K562 (cell line): ENCODE data around the gene STUB1. TPM values are rescaled to one million over a fixed set of nuclear protein-coding genes. Genes with fewer than 3 reads are reported as not detected.

ENCODE experiments used
- ATAC-seq: fragments of 200-7000 bp; cut with Tn5 transposase; 3 replicates; pipeline ENCODE4 v1.9.1; 2020; ENCODE audit warnings: moderate library complexity
- BruUV-seq: library from RNA; stranded (reverse); fragments of 400-500 nt; replicated peaks from 2 replicates; lab custom pipeline; 2021; lab: Mats Ljungman, UMichigan
- CTCF ChIA-PET: fragments of 300-600 bp; formaldehyde crosslinking; extraction: SDS; loops from one replicate; lab custom pipeline; 2021; ENCODE audit warnings: low intra/inter-chr PET ratio; lab: Yijun Ruan, JAX
- POLR2A ChIA-PET: fragments of 300-600, 350-650 bp; sonication (Branson Sonifier 250); formaldehyde crosslinking; extraction: SDS; loops from one replicate; lab custom pipeline; 2021; ENCODE audit warnings: antibody characterized with exemption, inconsistent platforms; lab: Yijun Ruan, JAX
- DNase-seq, 4 experiments: peaks; one replicate each; pipeline versions ENCODE4 v3.0.0 to v3.0.0-alpha.2; 2011 to 2018; ENCODE audit warnings: low spot score in 3 of 4, mixed read lengths in 3 of 4; ENCODE audit errors: extremely low read depth in 1 of 4
- FAIRE-seq: peaks from 2 replicates; lab custom pipeline; 2011; peaks lifted over from hg19 to GRCh38; lab: Jason Lieb, UNC
- H2AFZ ChIP-seq: 2 replicates; pipeline ENCODE4 v1.6.0; 2011; ENCODE audit warnings: low read depth, low read length, control low read depth, inconsistent platforms
- H3K27ac ChIP-seq: fragments of 200-600 bp; 3 replicates; pipeline ENCODE4 v1.8.0; 2011; ENCODE audit warnings: low read depth, mild to moderate bottlenecking, control low read depth, inconsistent platforms, low read length, moderate library complexity, mixed read lengths; ENCODE audit errors: extremely low read depth
- H3K27me3 ChIP-seq, 2 experiments: fragments of 300-600 bp in 1 of 2; 2 replicates in 1 of 2; 3 replicates in 1 of 2; pipeline versions ENCODE4 v1.6.0 to v1.8.0; 2011; ENCODE audit warnings: inconsistent platforms in 2 of 2, low read length in 2 of 2, mild to moderate bottlenecking in 1 of 2, mixed read lengths in 1 of 2, moderate library complexity in 1 of 2; ENCODE audit not compliant: control insufficient read depth in 2 of 2, insufficient read depth in 2 of 2
- H3K36me3 ChIP-seq: fragments of 300-600 bp; 3 replicates; pipeline ENCODE4 v1.8.0; 2011; ENCODE audit warnings: mild to moderate bottlenecking, low read length, inconsistent platforms; ENCODE audit not compliant: control insufficient read depth, insufficient read depth
- H3K4me1 ChIP-seq, 2 experiments: fragments of 200-600 bp in 1 of 2; replicated peaks in 1 of 2; 2 replicates in 1 of 2; 3 replicates in 1 of 2; pipeline versions ENCODE4 v1.5.1 to v1.8.0; 2011; ENCODE audit warnings: inconsistent platforms in 2 of 2, low read length in 2 of 2, mild to moderate bottlenecking in 1 of 2, mixed read lengths in 1 of 2, moderate library complexity in 1 of 2; ENCODE audit not compliant: control insufficient read depth in 2 of 2, insufficient read depth in 2 of 2
- H3K4me2 ChIP-seq: 2 replicates; pipeline ENCODE4 v1.6.1; 2011; ENCODE audit warnings: low read length, control low read depth, inconsistent platforms, mixed read lengths; ENCODE audit not compliant: insufficient read depth
- H3K4me3 ChIP-seq: fragments of 200-600 bp; sonication (generic), shearing (Covaris generic); 2 replicates; pipeline ENCODE4 v1.5.1; 2016; ENCODE audit warnings: control low read depth, inconsistent platforms
- H3K79me2 ChIP-seq: fragments of 200-600 bp; 3 replicates; pipeline ENCODE4 v1.8.0; 2011; ENCODE audit warnings: low read length, inconsistent platforms; ENCODE audit not compliant: control insufficient read depth, insufficient read depth
- H3K9ac ChIP-seq, 2 experiments: 2 replicates each; pipeline versions ENCODE4 v1.6.0 to v1.6.1; 2011; ENCODE audit warnings: low read depth in 2 of 2, low read length in 2 of 2, control low read depth in 1 of 2, inconsistent platforms in 1 of 2, mild to moderate bottlenecking in 1 of 2, mixed read lengths in 1 of 2; ENCODE audit not compliant: insufficient read depth in 1 of 2
- H3K9me1 ChIP-seq: one replicate; pipeline ENCODE4 v1.6.0; 2011; ENCODE audit warnings: inconsistent platforms, mild to moderate bottlenecking, low read length, moderate library complexity; ENCODE audit not compliant: control insufficient read depth, insufficient read depth
- H3K9me3 ChIP-seq: replicated peaks from 2 replicates; pipeline ENCODE4 v1.5.1; 2011; ENCODE audit warnings: low read depth, low read length, inconsistent platforms; ENCODE audit not compliant: control insufficient read depth, insufficient read depth
- H4K20me1 ChIP-seq: replicated peaks from 2 replicates; pipeline ENCODE4 v1.6.1; 2011; ENCODE audit warnings: low read length, inconsistent platforms, mixed read lengths; ENCODE audit not compliant: control insufficient read depth, insufficient read depth
- AFF1 ChIP-seq, 2 experiments: fragments of 450-650 bp; IDR thresholded peaks; 2 replicates each; pipeline ENCODE4 v1.6.1; 2018; ENCODE audit warnings: mild to moderate bottlenecking in 2 of 2, low read depth in 1 of 2; ENCODE audit not compliant: partially characterized antibody in 2 of 2
- CBFB ChIP-seq: sonication (generic); formaldehyde crosslinking; IDR thresholded peaks from 2 replicates; pipeline ENCODE4 v1.4.0; 2020; ENCODE audit warnings: mild to moderate bottlenecking, missing genetic modification reagents
- ELF1 ChIP-seq: fragments of 200-800 bp; sonication (Bioruptor generic); IDR thresholded peaks from 2 replicates; pipeline ENCODE4 v1.6.1; 2016; ENCODE audit warnings: missing genetic modification characterization, missing compliant biosample characterization
- EP300 ChIP-seq: IDR thresholded peaks from 2 replicates; pipeline ENCODE4 v1.6.1; 2012; ENCODE audit warnings: low read length, improper control_type of control experiment
- HIVEP1 ChIP-seq: fragments of 250-450 bp; sonication (Bioruptor Pico); IDR thresholded peaks from 2 replicates; pipeline ENCODE4 v1.4.0; 2020; ENCODE audit warnings: mild to moderate bottlenecking
- MED1 ChIP-seq: sonication (generic); formaldehyde crosslinking; IDR thresholded peaks from 2 replicates; pipeline ENCODE4 v1.8.1; 2023; ENCODE audit warnings: missing genetic modification reagents, borderline replicate concordance
- PML ChIP-seq: IDR thresholded peaks from 2 replicates; pipeline ENCODE4 v1.6.1; 2012; ENCODE audit warnings: low read length, inconsistent platforms
- RBBP5 ChIP-seq: fragments of 200-600 bp; sonication (generic); IDR thresholded peaks from 2 replicates; pipeline ENCODE4 v1.6.1; 2012; ENCODE audit warnings: borderline replicate concordance, mild to moderate bottlenecking, low read length, control low read depth, inconsistent platforms; ENCODE audit not compliant: insufficient read depth, poor library complexity, severe bottlenecking
- RBFOX2 ChIP-seq: fragments of 200-400 bp; formaldehyde crosslinking; IDR thresholded peaks from 2 replicates; pipeline ENCODE4 v1.6.1; 2017; ENCODE audit warnings: low read depth, mild to moderate bottlenecking, low read length, moderate library complexity
- SMARCC2 ChIP-seq: fragments of 450-650 bp; IDR thresholded peaks from 2 replicates; pipeline ENCODE4 v1.6.1; 2017; ENCODE audit warnings: antibody characterized with exemption, moderate library complexity, mild to moderate bottlenecking, low read depth
- TEAD4 ChIP-seq, 2 experiments: sonication (generic) in 1 of 2; formaldehyde crosslinking in 1 of 2; IDR thresholded peaks; 2 replicates each; pipeline versions ENCODE4 v1.6.1 to v1.8.0; 2012 to 2022; ENCODE audit warnings: borderline replicate concordance in 1 of 2, inconsistent platforms in 1 of 2, low read length in 1 of 2, mild to moderate bottlenecking in 1 of 2, missing genetic modification reagents in 1 of 2
- ZC3H4 ChIP-seq: sonication (generic); formaldehyde crosslinking; IDR thresholded peaks from 2 replicates; pipeline ENCODE4 v1.9.0; 2021; ENCODE audit warnings: missing genetic modification reagents, borderline replicate concordance
- ZNF436 ChIP-seq: fragments of 250-450, 450-650 bp; sonication (Bioruptor Pico); formaldehyde crosslinking; IDR thresholded peaks from 2 replicates; pipeline ENCODE4 v1.7.0; 2020; ENCODE audit warnings: mild to moderate bottlenecking
- WGBS: fragments of 100-300 bp; shearing (Covaris generic); methylation state at CpG from one replicate; pipeline ENCODE4 v1.1.6; 2016; ENCODE audit warnings: low coverage, mixed read lengths; ENCODE audit not compliant: insufficient coverage; ENCODE audit errors: missing lambda C conversion rate; 5-methylcytosine and 5-hydroxymethylcytosine counted together
- in situ Hi-C: fragments of 300-500 bp; cut with MboI; formaldehyde crosslinking; loops from 4 replicates; pipeline ENCODE4 v1.15.0; 2018; ENCODE audit warnings: inconsistent platforms, mixed read lengths
- intact Hi-C: fragments of 100-400 bp; cut with micrococcal nuclease; formaldehyde crosslinking; loops from 2 replicates; pipeline ENCODE4 v1.14.2; 2022
- polyA plus RNA-seq, 8 experiments: library from polyadenylated mRNA; depleted of rRNA in 4 of 8; stranded (reverse) in 5 of 8; unstranded in 3 of 8; fragments of >200 nt; fragmentation: Nextera tagmentation in 2 of 8; fragmentation: Illumina TruSeq in 1 of 8; extraction: Ambion mirVana in 2 of 8; extraction: Trizol in 1 of 8; gene quantifications; 2 replicates each; pipeline versions ENCODE4 v1.2.1 to v1.2.3, GENCODE V29; 2011 to 2014; ENCODE audit warnings: inconsistent platforms in 1 of 8, missing spikeins in 1 of 8
- total RNA-seq, 7 experiments: library from RNA; depleted of rRNA in 6 of 7; stranded (reverse); fragments of >200 nt in 6 of 7; fragmentation: Illumina TruSeq in 2 of 7; extraction: Trizol in 2 of 7; gene quantifications; 2 replicates each; pipeline versions ENCODE4 v1.2.1 to v1.2.3, GENCODE V29; 2011 to 2021; ENCODE audit warnings: low replicate concordance in 1 of 7
- TF ChIP-seq, protein P1 (sequence below): sonication (generic); formaldehyde crosslinking; IDR thresholded peaks from 2 replicates; pipeline ENCODE4 v1.9.0; 2022; ENCODE audit warnings: mild to moderate bottlenecking, missing genetic modification reagents
- TF ChIP-seq, protein P2 (sequence below): fragments of 250-450 bp; sonication (Bioruptor Pico); IDR thresholded peaks from 2 replicates; pipeline ENCODE4 v1.4.0; 2020; ENCODE audit warnings: borderline replicate concordance

Gene STUB1
- total and polyA plus RNA-seq, 9 of the 15 experiments (the other 6 are each of a cell fraction or from before 2014, with no cell fraction given): 10.6 to 251 (median 152) TPM

GRCh38 chr16:668519-669171, 11.6 kb upstream of the STUB1 start:
- Histone ChIP-seq H3K4me3 (peak overlapping the region; percentile 99), H3K79me2 (peaks cover 25% of the 10 kb centered on the region), H4K20me1 (0 out of 2 replicates have a peak, but pooled peaks cover under 1% of the 10 kb centered on the region), H3K9me1 (no peaks in the 10 kb centered on the region), H3K9ac (peak overlapping the region; percentile 88 to 98), H3K36me3 (peaks cover 48% of the 10 kb centered on the region), H3K27me3 (no peaks in the 10 kb centered on the region), H3K4me2 (peak overlapping the region; percentile 80), H3K9me3 (no peaks in the 10 kb centered on the region), H2AFZ (no peak overlapping the region), H3K27ac (peak overlapping the region; percentile 86), H3K4me1 (peaks cover 11 to 94% of the 10 kb centered on the region in 2 experiments; a peak in 4 of 5 replicates)
- DNase-seq (peak in 3 of 4 experiments; percentile 12 to 47 (median 35)), ATAC-seq (peak; percentile 44), FAIRE-seq (no peak)
- ChIA-PET POLR2A (interaction anchor here (0.6 to 1.1 kb wide), 4 partner anchors 11 to 80 kb away, joined by 3 to 4 read pairs (median 3); partner anchors contain the start of gene METTL26), CTCF (interaction anchor here (0.7 to 1.5 kb wide), 2 partner anchors 14 to 33 kb away, joined by 3 to 7 read pairs; partner anchors contain the start of gene METTL26)
- in situ Hi-C loops: loop anchor here (5.0 kb wide), 1 partner anchor 91 kb away; no protein-coding TSS in a partner anchor
- intact Hi-C loops: loop anchor here (5.0 to 10.0 kb wide), 2 partner anchors 91 to 274 kb away; partner anchors contain the start of gene NME4
- under 1% methylated on average over 49 of the region's 50 CpGs for WGBS
- no TSS peak for BruUV-seq
- TF ChIP-seq CBFB (CRISPR knock-in tag) (no peak), HIVEP1 (no peak), EP300 (no peak), AFF1 (IDR thresholded peaks at IDR 0.05; ENCODE audit: low read depth in 1 of 2, partially characterized antibody in 2 of 2) (no peak), MED1 (no peak), ELF1 (tag) (no peak), TEAD4 (IDR thresholded peaks at IDR 0.05; ENCODE audit: low read length) (no peak), TEAD4 (CRISPR knock-in tag; IDR thresholded peaks at IDR 0.05; ENCODE audit: borderline replicate concordance) (no peak), PML (no peak), ZC3H4 (CRISPR knock-in tag) (no peak), RBFOX2 (peak; percentile 7; the same call in 1 of the 2 replicates), SMARCC2 (no peak), ZNF436 (no peak), RBBP5 (peak; percentile 25)
- TF ChIP-seq, protein P1, sequence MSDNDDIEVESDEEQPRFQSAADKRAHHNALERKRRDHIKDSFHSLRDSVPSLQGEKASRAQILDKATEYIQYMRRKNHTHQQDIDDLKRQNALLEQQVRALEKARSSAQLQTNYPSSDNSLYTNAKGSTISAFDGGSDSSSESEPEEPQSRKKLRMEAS (CRISPR knock-in tag): peak; percentile 62; the same call in 1 of the 2 replicates
- TF ChIP-seq, protein P2, sequence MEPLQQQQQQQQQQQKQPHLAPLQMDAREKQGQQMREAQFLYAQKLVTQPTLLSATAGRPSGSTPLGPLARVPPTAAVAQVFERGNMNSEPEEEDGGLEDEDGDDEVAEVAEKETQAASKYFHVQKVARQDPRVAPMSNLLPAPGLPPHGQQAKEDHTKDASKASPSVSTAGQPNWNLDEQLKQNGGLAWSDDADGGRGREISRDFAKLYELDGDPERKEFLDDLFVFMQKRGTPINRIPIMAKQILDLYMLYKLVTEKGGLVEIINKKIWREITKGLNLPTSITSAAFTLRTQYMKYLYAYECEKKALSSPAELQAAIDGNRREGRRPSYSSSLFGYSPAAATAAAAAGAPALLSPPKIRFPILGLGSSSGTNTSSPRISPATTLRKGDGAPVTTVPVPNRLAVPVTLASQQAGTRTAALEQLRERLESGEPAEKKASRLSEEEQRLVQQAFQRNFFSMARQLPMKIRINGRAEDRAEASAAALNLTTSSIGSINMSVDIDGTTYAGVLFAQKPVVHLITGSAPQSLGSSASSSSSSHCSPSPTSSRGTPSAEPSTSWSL: no peak
